NCI-H2227 (cell line): Measurements from ENCODE around the gene CLSTN1.
"Not testable (repeated sequence)": the region's sequence is repeated elsewhere in the genome, so short reads cannot be mapped to it uniquely, and the experiment has no call there.

Source experiments
- DNase-seq: peaks from one replicate; lab custom pipeline; 2025; ENCODE audit not compliant: unreplicated experiment; lab: John Stamatoyannopoulos, UW

The CLSTN1 gene

DNA sequence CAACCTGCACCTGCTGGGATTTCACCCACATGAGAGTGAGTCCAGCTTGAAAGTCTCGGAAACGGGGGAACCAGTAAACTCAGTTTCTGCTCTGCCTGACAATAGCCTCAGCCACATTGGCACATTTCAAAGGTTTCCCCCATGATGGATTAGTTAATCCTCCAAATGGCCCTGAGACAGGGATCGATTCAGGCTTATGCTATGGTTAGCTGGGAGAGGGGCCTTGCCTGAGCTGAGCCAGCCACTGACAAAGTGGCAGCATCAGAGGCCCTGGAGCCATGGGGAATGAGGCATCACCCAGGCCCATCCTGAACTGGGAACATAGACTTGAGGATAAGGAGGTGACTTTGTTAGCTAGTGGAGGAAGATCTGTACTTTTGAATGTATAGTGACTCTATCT, 2.9 kb upstream of the CLSTN1 start:
- DNase-seq: no peak

- no peak for DNase-seq
Measured at GRCh38 chr1:9826087-9826486, 2.3 kb upstream of the CLSTN1 start.

DNA sequence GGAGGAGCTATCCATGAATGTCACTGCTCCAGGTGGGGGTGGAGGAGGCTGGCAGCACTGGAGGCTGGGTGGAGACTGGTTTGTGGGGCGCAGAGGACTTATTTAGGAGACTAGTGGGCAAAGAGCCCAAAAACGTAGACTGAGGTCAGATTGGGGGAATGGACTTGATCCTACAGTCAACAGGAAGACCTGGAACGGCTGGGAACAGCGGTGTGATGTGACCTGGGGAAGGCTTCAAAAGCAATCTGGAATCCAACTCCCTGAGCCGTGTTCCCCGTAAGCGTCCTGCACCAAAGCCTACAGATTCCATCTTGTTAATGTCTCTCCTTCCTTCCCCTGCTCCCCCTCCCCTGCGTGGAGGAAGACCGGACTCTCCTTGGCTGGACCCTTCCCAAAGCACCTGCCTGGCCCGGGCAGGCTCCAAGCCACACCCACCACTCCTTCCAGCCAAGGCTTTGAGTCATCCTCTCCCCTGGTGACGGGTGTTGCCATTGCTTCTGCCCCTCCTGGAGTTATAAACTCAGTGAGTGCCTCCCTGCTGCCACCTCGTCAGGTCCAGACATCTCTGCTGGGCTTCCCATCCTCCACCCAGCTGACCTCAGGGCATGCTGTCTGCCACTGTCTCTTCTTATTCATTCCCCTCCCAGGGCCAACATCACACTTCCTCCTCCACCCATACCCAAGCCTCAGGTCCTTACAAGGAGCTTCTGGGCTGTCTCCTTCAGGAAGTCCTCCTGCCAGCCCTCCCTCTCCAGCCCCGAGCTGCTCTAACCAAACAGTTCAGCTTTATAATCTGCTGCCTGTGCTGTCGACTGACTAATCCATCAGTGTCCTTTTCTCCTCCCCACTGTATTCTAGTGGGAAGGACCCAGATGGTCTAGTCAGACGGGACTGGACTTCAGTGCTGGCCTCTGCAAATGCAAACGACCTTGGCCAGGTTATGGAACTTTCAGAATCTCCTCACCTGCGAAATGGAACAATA, 1.6 kb upstream of the CLSTN1 start:
- DNase-seq: no peak

DNA sequence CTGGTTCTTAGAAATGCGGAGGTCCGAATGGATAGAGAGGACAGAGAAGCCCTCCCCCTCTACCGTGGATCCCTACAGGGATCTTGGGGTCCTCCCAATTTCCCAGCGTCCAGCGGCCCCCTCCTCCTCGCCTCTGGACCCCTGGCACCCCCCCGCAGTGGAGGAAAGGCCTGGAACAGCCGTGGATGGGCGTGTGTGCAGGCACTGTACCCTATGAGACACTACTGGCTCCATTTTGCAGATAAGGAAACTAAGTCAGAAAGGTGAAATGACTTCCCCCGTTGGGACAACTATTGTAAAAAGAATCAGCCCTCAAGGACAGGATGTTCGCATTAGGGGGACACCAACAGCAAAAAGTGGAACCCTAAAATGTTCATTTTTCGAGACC, 931 bp upstream of the CLSTN1 start:
- DNase-seq: no peak

DNA sequence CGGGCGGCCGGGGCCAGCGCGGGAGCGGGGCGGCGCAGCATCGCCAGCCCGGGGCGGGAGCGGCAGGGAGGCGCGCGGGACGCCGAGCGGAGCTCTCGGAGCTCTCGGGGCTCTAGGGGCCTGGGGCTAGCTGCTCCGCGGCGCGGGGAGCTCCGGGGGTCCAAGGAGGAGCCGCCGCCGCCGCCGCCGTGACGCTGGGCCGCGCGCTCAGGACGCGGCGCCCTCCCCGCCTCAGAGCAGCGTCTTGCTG, 147 bp downstream of the CLSTN1 start:
- no peak for DNase-seq

DNA sequence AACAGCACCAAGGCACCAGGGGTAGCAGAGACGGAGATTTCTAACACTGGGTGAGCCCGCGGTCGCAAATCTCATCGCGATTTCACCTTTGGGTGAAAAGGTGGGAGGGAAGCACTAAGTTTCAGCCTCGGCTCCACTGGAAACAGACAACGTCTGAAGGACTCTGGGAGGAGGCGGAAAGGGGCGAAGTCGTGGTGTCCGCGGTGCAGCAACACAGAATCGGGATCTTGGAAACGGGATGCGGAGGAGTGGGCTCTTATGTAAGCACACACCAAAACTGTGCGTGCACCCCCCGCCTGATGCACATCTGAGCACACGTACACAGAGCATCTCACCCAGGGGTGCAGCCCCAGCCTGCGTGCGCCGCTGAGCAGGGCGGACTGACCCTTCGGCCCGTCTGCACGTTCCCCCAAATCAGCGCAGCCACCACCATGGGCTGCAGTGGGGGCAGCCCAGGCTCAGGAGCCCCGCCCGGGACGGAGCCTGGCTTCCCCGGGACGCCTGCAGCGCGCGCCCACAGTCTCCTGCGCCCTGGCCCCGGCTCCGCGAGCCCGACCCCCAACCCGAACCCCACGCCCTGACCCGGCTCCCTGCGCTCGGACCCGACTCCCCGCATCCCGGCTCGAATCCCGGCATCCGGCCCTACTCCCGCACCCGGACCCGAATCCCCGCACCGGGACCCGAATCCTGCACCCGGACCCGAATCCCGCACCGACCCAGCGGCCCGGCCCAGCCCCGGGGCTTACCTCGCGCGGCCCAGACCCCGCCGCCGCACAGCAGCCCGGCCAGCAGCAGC, 670 bp downstream of the CLSTN1 start:
- DNase-seq: peak; percentile 27

DNA sequence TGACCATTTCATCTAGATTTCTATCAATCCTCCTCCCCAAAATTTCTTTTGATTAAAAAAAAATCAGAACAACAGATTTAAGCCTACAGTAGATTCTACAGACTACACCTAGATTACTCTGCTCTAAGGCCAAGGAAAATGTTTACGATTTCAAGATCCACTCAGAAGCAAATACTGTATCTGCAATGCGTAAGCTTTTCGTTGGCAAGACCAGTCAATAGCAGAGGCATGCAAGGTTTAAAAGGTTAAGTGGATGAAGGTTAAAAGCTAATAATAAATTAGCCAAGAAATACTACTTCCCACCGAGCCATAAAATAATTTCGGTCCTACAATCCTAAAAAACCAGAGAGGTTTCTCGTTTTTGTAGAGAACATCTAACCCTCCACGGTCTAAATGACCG, 1.3 kb downstream of the CLSTN1 start:
- no peak for DNase-seq

DNA sequence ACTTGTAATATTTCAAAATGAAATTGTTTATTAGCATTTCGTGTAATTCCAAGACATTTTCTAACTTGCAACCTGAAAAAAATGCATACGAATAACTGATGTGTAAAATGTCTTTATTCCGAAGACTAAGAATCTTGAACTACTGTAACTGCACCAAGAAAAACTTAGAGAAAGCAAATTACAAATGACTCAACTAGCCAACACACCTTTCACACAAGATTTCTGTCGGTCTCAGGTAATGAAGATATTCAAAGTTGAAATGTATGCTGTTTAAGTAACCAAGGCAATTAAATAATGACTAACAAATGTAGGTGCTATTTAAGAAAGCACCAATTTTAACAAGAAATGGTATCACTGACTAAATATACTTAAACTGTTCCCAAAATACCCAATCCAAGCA, 2.1 kb downstream of the CLSTN1 start:
- no peak for DNase-seq

DNA sequence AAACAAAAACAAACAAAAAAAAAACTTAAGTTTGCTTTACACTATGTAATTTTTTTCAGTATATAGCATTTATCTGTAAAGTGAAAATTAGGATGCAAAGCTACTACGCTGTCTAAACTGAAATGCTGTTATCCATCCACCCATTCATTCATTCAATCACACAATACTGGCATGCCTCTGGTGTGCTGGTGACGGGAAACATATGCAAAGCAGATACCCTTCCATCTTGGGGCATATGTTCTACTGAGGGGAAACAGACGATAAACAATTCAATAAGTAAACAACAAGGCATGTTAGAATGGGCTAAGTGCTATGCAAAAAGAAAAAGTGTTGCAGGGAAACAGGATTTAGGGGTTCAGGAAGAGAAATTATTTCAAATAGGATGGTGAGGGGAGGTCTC, 3.2 kb downstream of the CLSTN1 start:
- no peak for DNase-seq

- DNase-seq: no peak
Measured at GRCh38 chr1:9817734-9818133, 6.0 kb downstream of the CLSTN1 start.

DNA sequence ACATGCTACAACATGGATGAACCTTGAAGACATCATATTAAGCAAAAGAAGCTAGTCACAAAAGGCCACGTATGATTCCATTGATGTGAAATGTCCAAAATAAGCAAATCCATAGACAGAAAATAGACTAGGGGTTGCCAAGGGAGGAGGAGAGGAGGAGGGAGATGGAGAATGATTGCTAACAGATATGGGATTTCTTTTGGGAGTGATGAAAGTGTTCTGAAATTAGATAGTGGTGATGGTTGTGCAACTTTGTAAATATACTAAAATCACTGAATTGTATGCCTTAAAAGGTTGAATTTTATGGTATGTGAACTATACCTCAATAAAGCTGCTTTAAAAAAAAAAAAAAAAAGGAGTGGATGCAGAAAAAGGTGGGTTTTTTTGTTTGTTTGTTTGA, 7.6 kb downstream of the CLSTN1 start:
- no peak for DNase-seq

GRCh38 chr1:9815150-9815549, 8.6 kb downstream of the CLSTN1 start:
- no peak for DNase-seq

DNA sequence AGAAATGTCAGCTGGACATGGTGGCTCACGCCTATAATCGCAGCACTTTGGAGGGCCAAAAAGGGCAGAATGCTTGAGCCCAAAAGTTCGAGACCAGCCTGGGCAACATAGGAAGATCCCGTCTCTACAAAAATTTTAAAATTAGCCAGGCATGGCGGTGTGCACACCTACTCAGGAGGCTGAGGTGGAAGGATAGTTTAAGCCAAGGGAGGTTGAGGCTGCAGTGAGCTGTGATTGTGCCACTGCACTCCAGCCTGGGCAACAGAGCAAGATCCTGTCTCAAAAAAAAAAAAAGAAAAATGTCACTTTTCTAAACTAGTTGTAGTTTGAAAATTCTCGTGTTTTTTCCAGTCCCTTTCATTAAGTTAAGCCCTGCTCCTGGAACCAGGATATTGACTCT, 9.1 kb downstream of the CLSTN1 start:
- no peak for DNase-seq

GRCh38 chr1:9811239-9811966, 12.4 kb downstream of the CLSTN1 start:
- DNase-seq: no peak

DNA sequence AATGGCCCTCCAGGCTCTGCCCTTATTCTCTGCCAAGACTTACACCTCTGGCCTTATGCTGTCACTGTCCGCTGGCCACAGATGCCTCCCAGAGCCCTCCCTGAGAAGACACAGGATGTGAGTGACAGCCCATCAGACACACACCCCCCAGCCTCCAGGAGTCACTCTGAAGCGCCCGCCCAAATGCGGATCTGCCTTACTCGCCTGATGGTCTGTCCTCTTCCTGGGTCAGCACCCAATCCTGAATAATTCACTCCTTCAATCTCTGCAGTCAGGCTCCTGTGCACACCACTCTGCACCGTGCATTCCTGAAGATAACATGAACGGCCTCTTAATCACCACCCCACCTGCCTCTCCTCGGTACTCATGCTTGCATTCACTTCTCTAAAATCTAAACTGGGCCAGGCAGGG, 14.7 kb downstream of the CLSTN1 start:
- no peak for DNase-seq

DNA sequence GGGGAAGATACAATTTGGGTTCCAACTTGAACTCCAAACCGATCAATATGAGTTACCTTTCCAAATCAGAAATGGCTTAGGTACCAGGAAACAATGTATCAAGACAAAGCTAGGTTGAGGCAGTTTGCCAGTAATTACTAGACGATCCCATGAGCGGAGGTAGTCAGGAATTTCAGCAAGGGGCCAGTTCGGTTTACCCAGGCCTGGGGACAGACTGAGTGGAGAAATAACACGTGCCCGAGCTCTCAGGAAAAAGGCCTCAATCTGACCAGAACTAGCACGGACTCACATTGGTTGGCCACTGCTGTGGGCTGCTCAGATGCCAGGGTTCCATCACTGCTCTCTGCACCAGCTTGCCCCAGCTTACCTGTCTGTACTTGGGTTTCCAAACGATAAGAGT, 15.3 kb downstream of the CLSTN1 start:
- no peak for DNase-seq

GRCh38 chr1:9807541-9807940, 16.2 kb downstream of the CLSTN1 start:
- peak; percentile 38 for DNase-seq

DNA sequence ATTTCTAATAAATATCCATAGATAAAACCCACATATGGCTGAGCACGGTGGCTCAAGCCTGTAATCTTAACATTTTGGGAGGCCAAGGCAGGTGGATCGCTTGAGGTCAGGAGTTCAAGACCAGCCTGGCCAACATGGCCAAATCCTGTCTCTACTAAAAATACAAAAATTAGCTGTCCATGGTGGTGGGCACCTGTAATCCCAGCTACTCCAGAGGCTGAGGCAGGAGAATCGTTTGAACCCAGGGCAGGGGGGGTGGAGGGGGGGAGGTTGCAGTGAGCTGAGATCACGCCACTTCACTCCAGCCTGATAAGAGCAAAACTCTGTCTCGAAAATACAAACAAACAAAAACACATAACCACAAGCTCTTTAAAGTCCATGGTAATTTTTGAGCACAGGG, 17.8 kb downstream of the CLSTN1 start:
- DNase-seq: not testable (repeated sequence)

GRCh38 chr1:9805006-9805508, 18.7 kb downstream of the CLSTN1 start:
- no peak for DNase-seq

GRCh38 chr1:9803003-9803918, 20.5 kb downstream of the CLSTN1 start:
- not testable (repeated sequence) for DNase-seq
